HEK293 (cell line): ENCODE results near the gene LY6G5B.
A peak's percentile ranks its signal among the peaks of the same experiment; 100 is the strongest.

ENCODE experiments used
- CTCF ChIA-PET: fragments of 350-600 bp; formaldehyde crosslinking; extraction: SDS; loops from one replicate; lab custom pipeline; 2021; ENCODE audit warnings: antibody characterized with exemption; lab: Yijun Ruan, JAX
- POLR2A ChIA-PET: fragments of 300-600 bp; formaldehyde crosslinking; extraction: SDS; loops from one replicate; lab custom pipeline; 2020; ENCODE audit warnings: antibody characterized with exemption, inconsistent platforms; lab: Yijun Ruan, JAX
- H3K27ac ChIP-seq: fragments of 200-500 bp; sonication (Bioruptor generic); 2 replicates; pipeline ENCODE4 v1.5.1; 2014; ENCODE audit warnings: low read depth, low read length, control low read depth, inconsistent platforms; ENCODE audit errors: extremely low read depth
- H3K36me3 ChIP-seq, 2 experiments: fragments of 200-500 bp in 1 of 2; sonication (Bioruptor generic) in 1 of 2; 1 replicate in 1 of 2; 2 replicates in 1 of 2; pipeline ENCODE4 v1.5.1; 2014 to 2017; ENCODE audit warnings: inconsistent platforms in 2 of 2, low read length in 2 of 2; ENCODE audit not compliant: control insufficient read depth in 2 of 2, insufficient read depth in 1 of 2
- H3K4me1 ChIP-seq: fragments of 200-500 bp; sonication (Bioruptor generic); 2 replicates; pipeline ENCODE4 v1.5.1; 2014; ENCODE audit warnings: mild to moderate bottlenecking, low read length, inconsistent platforms; ENCODE audit not compliant: control insufficient read depth, insufficient read depth
- H3K4me3 ChIP-seq: 2 replicates; pipeline ENCODE4 v1.5.1; 2011; ENCODE audit warnings: low read depth, mild to moderate bottlenecking, control low read depth, low read length, moderate library complexity
- H3K9me3 ChIP-seq: fragments of 200-500 bp; sonication (Bioruptor generic); 2 replicates; pipeline ENCODE4 v1.5.1; 2014; ENCODE audit warnings: low read depth, low read length, inconsistent platforms; ENCODE audit not compliant: control insufficient read depth, insufficient read depth
- GLIS1 ChIP-seq: fragments of 450-650 bp; formaldehyde crosslinking; IDR thresholded peaks from 2 replicates; pipeline ENCODE4 v1.5.1; 2016; ENCODE audit warnings: missing biosample characterization, missing genetic modification characterization
- GLIS2 ChIP-seq: fragments of 450-650 bp; formaldehyde crosslinking; IDR thresholded peaks from 2 replicates; pipeline ENCODE4 v1.5.1; 2016; ENCODE audit warnings: missing biosample characterization, missing genetic modification characterization
- KLF8 ChIP-seq: fragments of 450-650 bp; formaldehyde crosslinking; IDR thresholded peaks from 2 replicates; pipeline ENCODE4 v1.5.1; 2016; ENCODE audit warnings: missing biosample characterization, missing genetic modification characterization
- MEIS1 ChIP-seq: sonication (generic); formaldehyde crosslinking; IDR thresholded peaks from 2 replicates; pipeline ENCODE4 v1.8.1; 2022; ENCODE audit warnings: missing genetic modification reagents, mild to moderate bottlenecking, borderline replicate concordance
- TCF7L2 ChIP-seq: IDR thresholded peaks from 2 replicates; pipeline ENCODE4 v1.6.1; 2011; ENCODE audit warnings: low read depth, mild to moderate bottlenecking, inconsistent platforms, low read length, moderate library complexity, borderline replicate concordance
- YY2 ChIP-seq: fragments of 450-650 bp; formaldehyde crosslinking; IDR thresholded peaks from 2 replicates; pipeline ENCODE4 v1.5.1; 2016; ENCODE audit warnings: missing biosample characterization, missing genetic modification characterization
- ZBTB20 ChIP-seq: fragments of 450-650 bp; formaldehyde crosslinking; IDR thresholded peaks from 2 replicates; pipeline ENCODE4 v1.5.1; 2016; ENCODE audit warnings: missing biosample characterization, missing genetic modification characterization
- ZFP37 ChIP-seq: fragments of 450-650 bp; formaldehyde crosslinking; IDR thresholded peaks from 2 replicates; pipeline ENCODE4 v1.5.1; 2016; ENCODE audit warnings: missing biosample characterization, missing genetic modification characterization
- ZNF146 ChIP-seq: fragments of 450-650 bp; formaldehyde crosslinking; IDR thresholded peaks from 2 replicates; pipeline ENCODE4 v1.5.1; 2016; ENCODE audit warnings: missing biosample characterization, missing genetic modification characterization
- ZNF169 ChIP-seq: fragments of 450-650 bp; formaldehyde crosslinking; IDR thresholded peaks from 2 replicates; pipeline ENCODE4 v1.5.1; 2016; ENCODE audit warnings: missing biosample characterization, missing genetic modification characterization
- ZNF335 ChIP-seq: fragments of 450-650 bp; formaldehyde crosslinking; conservative IDR thresholded peaks from 2 replicates; pipeline ENCODE4 v1.5.1; 2016; ENCODE audit warnings: missing biosample characterization, missing genetic modification characterization
- ZNF354C ChIP-seq: fragments of 450-650 bp; formaldehyde crosslinking; IDR thresholded peaks from 2 replicates; pipeline ENCODE4 v1.5.1; 2016; ENCODE audit warnings: missing biosample characterization, missing genetic modification characterization, low read depth, borderline replicate concordance
- ZNF394 ChIP-seq: fragments of 450-650 bp; formaldehyde crosslinking; IDR thresholded peaks from 2 replicates; pipeline ENCODE4 v1.5.1; 2016; ENCODE audit warnings: missing biosample characterization, missing genetic modification characterization, mild to moderate bottlenecking, moderate library complexity, borderline replicate concordance
- ZNF558 ChIP-seq: fragments of 450-650 bp; formaldehyde crosslinking; IDR thresholded peaks from 2 replicates; pipeline ENCODE4 v1.5.1; 2016; ENCODE audit warnings: missing biosample characterization, missing genetic modification characterization
- ZNF561 ChIP-seq: fragments of 450-650 bp; IDR thresholded peaks from 2 replicates; pipeline ENCODE4 v1.5.1; 2018; ENCODE audit warnings: missing biosample characterization, missing genetic modification characterization, borderline replicate concordance
- ZNF660 ChIP-seq: fragments of 450-650 bp; IDR thresholded peaks from 2 replicates; pipeline ENCODE4 v1.5.1; 2018; ENCODE audit warnings: missing biosample characterization, mild to moderate bottlenecking, missing genetic modification characterization
- ZNF777 ChIP-seq: fragments of 450-650 bp; formaldehyde crosslinking; IDR thresholded peaks from 2 replicates; pipeline ENCODE4 v1.5.1; 2017; ENCODE audit warnings: missing biosample characterization, missing genetic modification characterization, borderline replicate concordance
- TF ChIP-seq, protein P1 (sequence below): fragments of 450-650 bp; formaldehyde crosslinking; IDR thresholded peaks from 2 replicates; pipeline ENCODE4 v1.5.1; 2017; ENCODE audit warnings: missing biosample characterization, missing genetic modification characterization
- TF ChIP-seq, protein P2 (sequence below): fragments of 450-650 bp; formaldehyde crosslinking; IDR thresholded peaks from 2 replicates; pipeline ENCODE4 v1.5.1; 2016; ENCODE audit warnings: missing biosample characterization, missing genetic modification characterization, borderline replicate concordance
- TF ChIP-seq, protein P3 (sequence below): fragments of 450-650 bp; formaldehyde crosslinking; conservative IDR thresholded peaks from 2 replicates; pipeline ENCODE4 v1.5.1; 2016; ENCODE audit warnings: low read depth, missing biosample characterization, missing genetic modification characterization
- TF ChIP-seq, protein P4 (sequence below): fragments of 450-650 bp; formaldehyde crosslinking; IDR thresholded peaks from 2 replicates; pipeline ENCODE4 v1.5.1; 2016; ENCODE audit warnings: missing biosample characterization, missing genetic modification characterization

The LY6G5B gene

DNA sequence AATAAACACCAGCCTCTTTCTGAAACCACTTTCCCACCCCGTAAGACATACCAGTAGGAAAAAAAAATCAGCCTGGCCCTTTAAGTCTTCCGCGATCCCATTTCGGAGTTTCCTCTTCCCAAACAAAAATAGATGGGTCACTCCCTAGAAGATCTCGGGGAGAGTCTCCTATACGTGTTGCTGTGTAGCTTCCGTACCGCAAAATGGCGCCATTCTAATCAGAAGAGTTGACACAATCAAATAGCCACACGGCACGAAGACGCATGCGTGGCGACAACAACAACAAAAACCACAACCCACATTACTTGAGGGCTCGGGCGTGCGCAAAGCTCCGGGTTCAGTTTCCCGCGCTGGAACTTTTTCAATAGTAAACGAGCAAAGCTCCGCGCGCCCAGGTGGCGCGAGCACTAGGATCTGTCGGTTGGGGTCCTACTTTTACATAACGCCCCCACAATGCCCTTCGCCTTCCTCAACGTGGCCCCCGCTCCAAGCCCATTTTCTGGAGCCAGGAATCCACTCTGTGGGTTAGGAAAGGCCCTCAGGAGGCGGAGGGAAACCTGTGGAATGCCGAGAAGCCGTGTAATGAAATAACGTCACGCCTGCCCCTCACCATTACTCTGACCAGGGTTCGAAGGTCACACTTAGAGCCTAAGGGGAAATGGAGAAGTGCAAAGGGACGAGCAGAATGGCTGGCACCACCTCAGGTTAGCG is 4.8 kb upstream of the LY6G5B start, which contains the start of gene GPANK1 (continued):
- peak; percentile 42; the same call in 1 of the 2 replicates for TF ChIP-seq ZNF660
- TF ChIP-seq ZNF335 (tag by site-specific recombination) = peak; percentile 20
- TF ChIP-seq ZNF394 (tag by site-specific recombination) = peak; percentile 12; the same call in 1 of the 2 replicates
- TF ChIP-seq ZNF558 (tag by site-specific recombination) = 0 out of 2 replicates have a peak, but pooled peaks have one; percentile 37
- TF ChIP-seq, protein P1, sequence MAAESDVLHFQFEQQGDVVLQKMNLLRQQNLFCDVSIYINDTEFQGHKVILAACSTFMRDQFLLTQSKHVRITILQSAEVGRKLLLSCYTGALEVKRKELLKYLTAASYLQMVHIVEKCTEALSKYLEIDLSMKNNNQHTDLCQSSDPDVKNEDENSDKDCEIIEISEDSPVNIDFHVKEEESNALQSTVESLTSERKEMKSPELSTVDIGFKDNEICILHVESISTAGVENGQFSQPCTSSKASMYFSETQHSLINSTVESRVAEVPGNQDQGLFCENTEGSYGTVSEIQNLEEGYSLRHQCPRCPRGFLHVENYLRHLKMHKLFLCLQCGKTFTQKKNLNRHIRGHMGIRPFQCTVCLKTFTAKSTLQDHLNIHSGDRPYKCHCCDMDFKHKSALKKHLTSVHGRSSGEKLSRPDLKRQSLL (tag by site-specific recombination) = 0 out of 2 replicates have a peak, but pooled peaks have one; percentile 51
- TF ChIP-seq KLF8 (tag by site-specific recombination) = peak; percentile 48; the same call in 1 of the 2 replicates
- TF ChIP-seq ZFP37 (tag by site-specific recombination) = 0 out of 2 replicates have a peak, but pooled peaks have one; percentile 34
- no peak for TF ChIP-seq ZNF777 (tag by site-specific recombination)

DNA sequence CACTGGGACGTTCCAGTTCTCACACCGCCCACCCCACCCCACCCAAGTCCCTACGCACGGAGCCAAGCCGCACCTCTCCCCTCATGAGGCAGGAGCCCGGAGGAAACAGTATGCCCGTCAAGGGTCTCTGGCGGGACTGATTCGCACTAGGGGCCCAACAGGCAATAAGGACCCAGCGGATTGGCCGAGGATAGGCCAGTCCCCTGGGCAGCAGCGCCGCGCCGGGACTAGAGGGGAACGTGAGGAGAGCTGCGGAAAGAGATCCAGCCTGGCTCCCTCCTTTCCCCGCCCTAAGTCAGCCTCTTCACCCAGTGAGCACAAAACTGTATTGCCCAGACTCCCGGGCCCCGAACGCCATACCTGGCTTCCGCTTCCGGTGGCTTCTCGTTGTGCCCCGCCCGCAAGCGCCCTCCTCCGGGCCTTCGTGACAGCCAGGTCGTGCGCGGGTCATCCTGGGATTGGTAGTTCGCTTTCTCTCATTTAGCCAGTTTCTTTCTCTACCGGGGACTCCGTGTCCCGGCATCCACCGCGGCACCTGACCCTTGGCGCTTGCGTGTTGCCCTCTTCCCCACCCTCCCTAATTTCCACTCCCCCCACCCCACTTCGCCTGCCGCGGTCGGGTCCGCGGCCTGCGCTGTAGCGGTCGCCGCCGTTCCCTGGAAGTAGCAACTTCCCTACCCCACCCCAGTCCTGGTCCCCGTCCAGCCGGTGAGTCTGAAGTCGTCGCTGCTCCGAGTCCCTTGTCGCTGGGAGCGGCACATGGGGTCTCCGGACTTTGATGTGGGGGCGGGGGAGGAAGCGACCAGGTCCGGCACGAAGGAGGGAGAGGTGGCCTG is 4.1 kb upstream of the LY6G5B start, which contains the start of gene CSNK2B:
CSNK2B (plus strand) TSS at position 580 of the 836 bp plus-strand sequence. CDS start 752 bp downstream, outside the sequence.
- peak within 1 kb of the TSS; percentile 92 for H3K4me3 ChIP-seq
- peak within 1 kb of the TSS; percentile 92 for H3K27ac ChIP-seq
- H3K4me1 ChIP-seq = peaks cover 6% of the 10 kb centered on the region; the same call in 1 of the 2 replicates
- ChIA-PET CTCF (interaction anchor here (1.0 to 1.6 kb wide), 4 partner anchors 10 to 73 kb away, joined by 3 to 8 read pairs (median 4); partner anchors contain the start of genes APOM and LY6G5C), POLR2A (interaction anchor here (0.6 to 7.4 kb wide), 22 partner anchors 8 to 1652 kb away, joined by 3 to 180 read pairs (median 6); partner anchors contain the start of genes APOM, BAG6, DDX39B and DXO)
- H3K36me3 ChIP-seq = peaks cover 30 to 64% of the 10 kb centered on the region in 2 experiments
- no peaks in the 10 kb centered on the region for H3K9me3 ChIP-seq
- TF ChIP-seq ZNF169 (tag by site-specific recombination) (no peak), YY2 (0 out of 2 replicates have a peak, but pooled peaks have one; percentile 10), TCF7L2 (peak; percentile 44; the same call in 1 of the 2 replicates), ZNF354C (tag by site-specific recombination) (no peak), GLIS2 (peak; percentile 48; the same call in 1 of the 2 replicates), ZNF561 (tag by site-specific recombination) (peak; percentile 44), MEIS1 (CRISPR knock-in tag) (no peak), ZBTB20 (tag by site-specific recombination) (peak; percentile 100), ZNF146 (tag by site-specific recombination) (peak; percentile 27; the same call in 1 of the 2 replicates), GLIS1 (tag by site-specific recombination) (peak; percentile 28; the same call in 1 of the 2 replicates)
- TF ChIP-seq, protein P2, sequence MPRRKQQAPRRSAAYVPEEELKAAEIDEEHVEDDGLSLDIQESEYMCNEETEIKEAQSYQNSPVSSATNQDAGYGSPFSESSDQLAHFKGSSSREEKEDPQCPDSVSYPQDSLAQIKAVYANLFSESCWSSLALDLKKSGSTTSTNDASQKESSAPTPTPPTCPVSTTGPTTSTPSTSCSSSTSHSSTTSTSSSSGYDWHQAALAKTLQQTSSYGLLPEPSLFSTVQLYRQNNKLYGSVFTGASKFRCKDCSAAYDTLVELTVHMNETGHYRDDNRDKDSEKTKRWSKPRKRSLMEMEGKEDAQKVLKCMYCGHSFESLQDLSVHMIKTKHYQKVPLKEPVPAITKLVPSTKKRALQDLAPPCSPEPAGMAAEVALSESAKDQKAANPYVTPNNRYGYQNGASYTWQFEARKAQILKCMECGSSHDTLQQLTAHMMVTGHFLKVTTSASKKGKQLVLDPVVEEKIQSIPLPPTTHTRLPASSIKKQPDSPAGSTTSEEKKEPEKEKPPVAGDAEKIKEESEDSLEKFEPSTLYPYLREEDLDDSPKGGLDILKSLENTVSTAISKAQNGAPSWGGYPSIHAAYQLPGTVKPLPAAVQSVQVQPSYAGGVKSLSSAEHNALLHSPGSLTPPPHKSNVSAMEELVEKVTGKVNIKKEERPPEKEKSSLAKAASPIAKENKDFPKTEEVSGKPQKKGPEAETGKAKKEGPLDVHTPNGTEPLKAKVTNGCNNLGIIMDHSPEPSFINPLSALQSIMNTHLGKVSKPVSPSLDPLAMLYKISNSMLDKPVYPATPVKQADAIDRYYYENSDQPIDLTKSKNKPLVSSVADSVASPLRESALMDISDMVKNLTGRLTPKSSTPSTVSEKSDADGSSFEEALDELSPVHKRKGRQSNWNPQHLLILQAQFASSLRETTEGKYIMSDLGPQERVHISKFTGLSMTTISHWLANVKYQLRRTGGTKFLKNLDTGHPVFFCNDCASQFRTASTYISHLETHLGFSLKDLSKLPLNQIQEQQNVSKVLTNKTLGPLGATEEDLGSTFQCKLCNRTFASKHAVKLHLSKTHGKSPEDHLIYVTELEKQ = 0 out of 2 replicates have a peak, but pooled peaks have one; percentile 8
- TF ChIP-seq, protein P3, sequence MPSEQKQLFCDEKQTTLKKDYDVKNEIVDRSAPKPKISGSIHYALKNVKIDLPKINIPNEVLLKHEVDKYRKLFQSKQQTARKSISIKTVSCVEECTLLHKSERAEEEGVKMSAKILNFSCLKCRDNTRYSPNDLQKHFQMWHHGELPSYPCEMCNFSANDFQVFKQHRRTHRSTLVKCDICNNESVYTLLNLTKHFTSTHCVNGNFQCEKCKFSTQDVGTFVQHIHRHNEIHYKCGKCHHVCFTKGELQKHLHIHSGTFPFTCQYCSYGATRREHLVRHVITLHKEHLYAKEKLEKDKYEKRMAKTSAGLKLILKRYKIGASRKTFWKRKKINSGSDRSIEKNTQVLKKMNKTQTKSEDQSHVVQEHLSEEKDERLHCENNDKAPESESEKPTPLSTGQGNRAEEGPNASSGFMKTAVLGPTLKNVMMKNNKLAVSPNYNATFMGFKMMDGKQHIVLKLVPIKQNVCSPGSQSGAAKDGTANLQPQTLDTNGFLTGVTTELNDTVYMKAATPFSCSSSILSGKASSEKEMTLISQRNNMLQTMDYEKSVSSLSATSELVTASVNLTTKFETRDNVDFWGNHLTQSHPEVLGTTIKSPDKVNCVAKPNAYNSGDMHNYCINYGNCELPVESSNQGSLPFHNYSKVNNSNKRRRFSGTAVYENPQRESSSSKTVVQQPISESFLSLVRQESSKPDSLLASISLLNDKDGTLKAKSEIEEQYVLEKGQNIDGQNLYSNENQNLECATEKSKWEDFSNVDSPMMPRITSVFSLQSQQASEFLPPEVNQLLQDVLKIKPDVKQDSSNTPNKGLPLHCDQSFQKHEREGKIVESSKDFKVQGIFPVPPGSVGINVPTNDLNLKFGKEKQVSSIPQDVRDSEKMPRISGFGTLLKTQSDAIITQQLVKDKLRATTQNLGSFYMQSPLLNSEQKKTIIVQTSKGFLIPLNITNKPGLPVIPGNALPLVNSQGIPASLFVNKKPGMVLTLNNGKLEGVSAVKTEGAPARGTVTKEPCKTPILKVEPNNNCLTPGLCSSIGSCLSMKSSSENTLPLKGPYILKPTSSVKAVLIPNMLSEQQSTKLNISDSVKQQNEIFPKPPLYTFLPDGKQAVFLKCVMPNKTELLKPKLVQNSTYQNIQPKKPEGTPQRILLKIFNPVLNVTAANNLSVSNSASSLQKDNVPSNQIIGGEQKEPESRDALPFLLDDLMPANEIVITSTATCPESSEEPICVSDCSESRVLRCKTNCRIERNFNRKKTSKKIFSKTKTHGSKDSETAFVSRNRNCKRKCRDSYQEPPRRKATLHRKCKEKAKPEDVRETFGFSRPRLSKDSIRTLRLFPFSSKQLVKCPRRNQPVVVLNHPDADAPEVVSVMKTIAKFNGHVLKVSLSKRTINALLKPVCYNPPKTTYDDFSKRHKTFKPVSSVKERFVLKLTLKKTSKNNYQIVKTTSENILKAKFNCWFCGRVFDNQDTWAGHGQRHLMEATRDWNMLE (tag by site-specific recombination) = peak; percentile 74; the same call in 1 of the 2 replicates
- TF ChIP-seq, protein P4, sequence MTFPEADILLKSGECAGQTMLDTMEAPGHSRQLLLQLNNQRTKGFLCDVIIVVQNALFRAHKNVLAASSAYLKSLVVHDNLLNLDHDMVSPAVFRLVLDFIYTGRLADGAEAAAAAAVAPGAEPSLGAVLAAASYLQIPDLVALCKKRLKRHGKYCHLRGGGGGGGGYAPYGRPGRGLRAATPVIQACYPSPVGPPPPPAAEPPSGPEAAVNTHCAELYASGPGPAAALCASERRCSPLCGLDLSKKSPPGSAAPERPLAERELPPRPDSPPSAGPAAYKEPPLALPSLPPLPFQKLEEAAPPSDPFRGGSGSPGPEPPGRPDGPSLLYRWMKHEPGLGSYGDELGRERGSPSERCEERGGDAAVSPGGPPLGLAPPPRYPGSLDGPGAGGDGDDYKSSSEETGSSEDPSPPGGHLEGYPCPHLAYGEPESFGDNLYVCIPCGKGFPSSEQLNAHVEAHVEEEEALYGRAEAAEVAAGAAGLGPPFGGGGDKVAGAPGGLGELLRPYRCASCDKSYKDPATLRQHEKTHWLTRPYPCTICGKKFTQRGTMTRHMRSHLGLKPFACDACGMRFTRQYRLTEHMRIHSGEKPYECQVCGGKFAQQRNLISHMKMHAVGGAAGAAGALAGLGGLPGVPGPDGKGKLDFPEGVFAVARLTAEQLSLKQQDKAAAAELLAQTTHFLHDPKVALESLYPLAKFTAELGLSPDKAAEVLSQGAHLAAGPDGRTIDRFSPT (tag by site-specific recombination) = peak; percentile 42; the same call in 1 of the 2 replicates
